ENCODE measurements around the gene RARRES2. TPM values are rescaled to one million over a fixed set of nuclear protein-coding genes. Genes with fewer than 3 reads are reported as not detected.

The RARRES2 gene
- polyA plus RNA-seq, 1 donor = 60.4 TPM

Other genes starting within 250 kb of the RARRES2 start
- 11.3 TPM for gene LRRC61, start 18.3 kb downstream of the RARRES2 start, polyA plus RNA-seq (ENCODE audit: insufficient read length)
- 1.3 TPM for gene ACTR3C, start 18.1 kb downstream of the RARRES2 start, polyA plus RNA-seq (ENCODE audit: insufficient read length)
- 90.2 TPM for gene REPIN1, start 27.2 kb upstream of the RARRES2 start, polyA plus RNA-seq (ENCODE audit: insufficient read length)
- gene ZNF775, start 37.7 kb upstream of the RARRES2 start, polyA plus RNA-seq (ENCODE audit: insufficient read length) = 9.3 TPM
- 7.3 TPM for gene GIMAP8, start 109.0 kb upstream of the RARRES2 start, polyA plus RNA-seq (ENCODE audit: insufficient read length)
- 9.0 TPM for gene GIMAP7, start 173.2 kb upstream of the RARRES2 start, polyA plus RNA-seq (ENCODE audit: insufficient read length)
- 18.7 TPM for gene GIMAP4, start 225.8 kb upstream of the RARRES2 start, polyA plus RNA-seq (ENCODE audit: insufficient read length)

Measured in hindlimb muscle (tissue), 1 donor.